Heart right ventricle (tissue), 16 donors: ENCODE measurements around the gene MVP. TPM values are rescaled to one million over a fixed set of nuclear protein-coding genes. Genes with fewer than 3 reads are reported as not detected.
A peak's percentile ranks its signal among the peaks of the same experiment; 100 is the strongest.
"Not testable (repeated sequence)": the region's sequence is repeated elsewhere in the genome, so short reads cannot be mapped to it uniquely, and the experiment has no call there.

Experiments
- ATAC-seq, 8 donors: fragments of 200-7000 bp; cut with Tn5 transposase; one replicate each; pipeline ENCODE4 v1.9.1; 2020; ENCODE audit warnings: mild to moderate bottlenecking in 8 of 8, moderate library complexity in 8 of 8, moderate number of reproducible peaks in 1 of 8
- DNase-seq, 2 donors: peaks; one replicate each; pipeline ENCODE4 v3.0.0-alpha.2; 2020
- H3K27ac ChIP-seq, 10 donors: fragments of 200-600 bp; sonication (generic) in 2 of 10; one replicate each; pipeline versions ENCODE4 v1.5.0 to v1.8.0; 2020 to 2022; ENCODE audit warnings: mild to moderate bottlenecking in 3 of 10
- H3K27me3 ChIP-seq, 7 donors: fragments of 200-600 bp; one replicate each; pipeline ENCODE4 v1.8.0; 2021 to 2022; ENCODE audit warnings: mild to moderate bottlenecking in 2 of 7
- H3K36me3 ChIP-seq, 9 donors: fragments of 200-600 bp; sonication (generic) in 1 of 9; one replicate each; pipeline versions ENCODE4 v1.5.0 to v1.8.0; 2020 to 2022; ENCODE audit warnings: mild to moderate bottlenecking in 2 of 9
- H3K4me1 ChIP-seq, 9 donors: fragments of 200-600 bp; sonication (generic) in 1 of 9; one replicate each; pipeline versions ENCODE4 v1.5.0 to v1.8.0; 2020 to 2022; ENCODE audit warnings: mild to moderate bottlenecking in 4 of 9
- H3K4me3 ChIP-seq, 10 donors: fragments of 200-600 bp; sonication (generic) in 2 of 10; one replicate each; pipeline versions ENCODE4 v1.5.0 to v1.8.0; 2020 to 2022; ENCODE audit warnings: mild to moderate bottlenecking in 7 of 10, moderate library complexity in 2 of 10
- H3K9me3 ChIP-seq, 11 donors: fragments of 200-600 bp in 10 of 11; sonication (generic) in 2 of 11; one replicate each; pipeline versions ENCODE4 v1.5.0 to v1.8.0; 2013 to 2022; ENCODE audit warnings: mild to moderate bottlenecking in 2 of 11, control low read depth in 1 of 11, moderate library complexity in 1 of 11
- CTCF ChIP-seq, 9 donors: fragments of 200-600 bp; sonication (generic) in 2 of 9; IDR thresholded peaks; one replicate each; pipeline versions ENCODE4 v1.5.0 to v1.8.0; 2021 to 2022; ENCODE audit warnings: antibody characterized with exemption in 9 of 9, mild to moderate bottlenecking in 5 of 9, moderate library complexity in 1 of 9
- WGBS, 2 donors: extraction: QIAGEN DNeasy Blood & Tissue Kit; methylation state at CpG; one replicate each; pipeline ENCODE4 v1.1.7; 2013; ENCODE audit warnings: inconsistent platforms in 1 of 2; 5-methylcytosine and 5-hydroxymethylcytosine counted together
- intact Hi-C, 10 donors: fragments of 100-400 bp; cut with DNase I; formaldehyde crosslinking; loops; one replicate each; pipeline versions ENCODE4 v1.11.1 to v1.14.2; 2022
- polyA plus RNA-seq, 2 donors: library from polyadenylated mRNA; stranded (reverse); fragments of 200-250 nt; gene quantifications; one replicate each; pipeline ENCODE4 v1.2.3, GENCODE V29; 2013
- total RNA-seq, 10 donors: library from RNA; stranded (reverse); fragmentation: NEBNext Ultra II Directional in 3 of 10; extraction: Animal tissue kit (Norgen Biotek cat#: 25700) in 3 of 10; gene quantifications; one replicate each; pipeline versions ENCODE4 v1.2.1 to v1.2.4, GENCODE V29; 2021 to 2023
- donor health status: Arrhythmogenic right ventricular cardiomyopathy.
- donor health status: ischemic (EF 13 %, LVEDD 7.1; RV severe dilation, severe dysfunction).
- donor health status: healthy with polysubstance abuse.
- donor health status: DM: no; HTN: yes; CAD: no.
- donor health status: DM: no; HTN: no; CAD: no.
- donor health status: ischemic (EF 25% LVEDD 6.9; RV normal size, moderate dysfunction).
- donor health status: ischemic (EF 25% LVEDD 5.7; RV mildly dilated, moderate dysfunction).
- donor health status: healthy.
- donor health status: DM: yes; HTN: yes; CAD: no.
- donor health status: Ischemic cardiomyopathy.
- donor health status: ischemic (EF 35%, LVEDD 5.7; RV mildly dilated, moderate dysfunction).
- donor health status: nonischemic (EF 11% LVEDD 7.7; RV severe dilation, severe dysfunction).
- donor health status: DM: yes; HTN: yes; CAD: no.
- donor health status: PGD.
- donor health status: ischemic (EF 29% LVEDD 5.4; RV normal size, mild dysfunction).
- donor health status: nonischemic (EF 23%, LVEDD 6.1; RV moderate dilation, normal function).

Gene MVP
- total and polyA plus RNA-seq, 12 donors, result 24.5 to 122 (median 42.7) TPM

GRCh38 chr16:29784901-29785500, 35.3 kb upstream of the MVP start:
- WGBS, 2 donors, result 4 to 5% methylated on average over 38 of the region's 38 CpGs
- ATAC-seq (peak; percentile 75 to 95 (median 88)), DNase-seq (peak; percentile 74 to 86)
- Histone ChIP-seq H3K9me3 (no peaks in the 10 kb centered on the region), H3K4me1 (peaks cover 4 to 21% (median 13%) of the 10 kb centered on the region in 9 donors), H3K36me3 (no peaks in the 10 kb centered on the region), H3K4me3 (peak overlapping the region in 8 of 10 donors; percentile 15 to 38 (median 32)), H3K27me3 (peaks cover 0 to 12% (median 0%) of the 10 kb centered on the region in 7 donors), H3K27ac (peak overlapping the region in 2 of 10 donors; percentile 13 to 46)
- intact Hi-C loops, result loop anchor here in 1 of 10 donors (10.0 kb wide), 1 partner anchor 60 kb away; no protein-coding TSS in a partner anchor
- peak; percentile 74 to 91 (median 88) for TF ChIP-seq CTCF (IDR thresholded peaks at IDR 0.05)

- not testable (repeated sequence) for ATAC-seq
Measured at GRCh38 chr16:29787155-29787554, 33.1 kb upstream of the MVP start.

GRCh38 chr16:29789775-29790182, 30.5 kb upstream of the MVP start:
- H3K27me3 ChIP-seq, result no peaks in the 10 kb centered on the region
- 61 to 63% methylated on average over 20 of the region's 20 CpGs for WGBS, 2 donors
- DNase-seq (no peak), ATAC-seq (peak in 3 of 8 donors; percentile 10 to 23 (median 15))
- intact Hi-C loops, result loop anchor here in 3 of 10 donors (1.0 to 10.0 kb wide), 4 partner anchors 15 to 65 kb away; partner anchors contain the start of gene PAGR1 (in 1 of the 3)
- no peaks in the 10 kb centered on the region for H3K36me3 ChIP-seq
- H3K27ac ChIP-seq, result peak overlapping the region; percentile 55 to 97 (median 90)
- H3K4me3 ChIP-seq, result peak overlapping the region; percentile 51 to 98 (median 79)
- no peaks in the 10 kb centered on the region for H3K9me3 ChIP-seq
- TF ChIP-seq CTCF (IDR thresholded peaks at IDR 0.05), result no peak
- H3K4me1 ChIP-seq, result peaks cover 10 to 37% (median 27%) of the 10 kb centered on the region in 9 donors

More at GRCh38 chr16:29787155-29787554, 33.1 kb upstream of the MVP start:
- peaks cover 10 to 34% (median 27%) of the 10 kb centered on the region in 9 donors for H3K4me1 ChIP-seq
- not testable (repeated sequence) for DNase-seq, H3K27ac ChIP-seq, H3K9me3 ChIP-seq, H3K4me3 ChIP-seq, H3K36me3 ChIP-seq, H3K27me3 ChIP-seq
- 82 to 87% methylated on average over 4 of the region's 4 CpGs for WGBS, 2 donors
- intact Hi-C loops, result loop anchor here in 1 of 10 donors (10.0 kb wide), 1 partner anchor 62 kb away; no protein-coding TSS in a partner anchor

- Histone ChIP-seq H3K4me1 (peaks cover 10 to 31% (median 24%) of the 10 kb centered on the region in 9 donors), H3K36me3 (no peaks in the 10 kb centered on the region), H3K4me3 (peak within 1 kb of the TSS; percentile 56 to 98 (median 83)), H3K27ac (peak within 1 kb of the TSS; percentile 55 to 97 (median 90)), H3K9me3 (no peaks in the 10 kb centered on the region), H3K27me3 (no peaks in the 10 kb centered on the region)
- DNase-seq (peak; percentile 99 to 100), ATAC-seq (peak; percentile 99 to 100 (median 99))
- intact Hi-C loops, result loop anchor here in 3 of 10 donors (1.0 to 2.0 kb wide), 3 partner anchors 14 to 26 kb away; partner anchors contain the start of gene PAGR1 (in 1 of the 3)
- 0% methylated on average over 67 of the region's 67 CpGs for WGBS, 2 donors
- TF ChIP-seq CTCF (IDR thresholded peaks at IDR 0.05), result peak; percentile 40 to 89 (median 77)
Measured at GRCh38 chr16:29790183-29790948, 29.9 kb upstream of the MVP start, which contains the start of gene KIF22. Gene KIF22, plus strand, starts transcription at chr16:29790751. Its CDS starts 9 bp downstream, at chr16:29790760.
